Left lung (tissue), 10 donors: ENCODE data around the gene ADAMTS15. TPM values are rescaled to one million over a fixed set of nuclear protein-coding genes. Genes with fewer than 3 reads are reported as not detected.

Experiments
- ATAC-seq: fragments of 200-7000 bp; cut with Tn5 transposase; one replicate; pipeline ENCODE4 v1.9.1; 2020; ENCODE audit warnings: moderate library complexity
- DNase-seq, 4 donors: peaks; one replicate each; pipeline ENCODE4 v3.0.0-alpha.2; 2013 to 2020
- H3K27ac ChIP-seq, 2 donors: fragments of 200-600 bp; sonication (generic) in 1 of 2; one replicate each; pipeline versions ENCODE4 v1.5.0 to v1.8.0; 2020 to 2021
- H3K27me3 ChIP-seq, 2 donors: fragments of 200-600 bp; sonication (generic) in 1 of 2; one replicate each; pipeline versions ENCODE4 v1.5.0 to v1.8.0; 2020 to 2021
- H3K36me3 ChIP-seq, 2 donors: fragments of 200-600 bp; sonication (generic) in 1 of 2; one replicate each; pipeline versions ENCODE4 v1.5.0 to v1.8.0; 2020 to 2021
- H3K4me1 ChIP-seq, 2 donors: fragments of 200-600 bp; one replicate each; pipeline ENCODE4 v1.8.0; 2021
- H3K4me3 ChIP-seq, 2 donors: fragments of 200-600 bp; sonication (generic) in 1 of 2; one replicate each; pipeline versions ENCODE4 v1.5.0 to v1.8.0; 2020 to 2021; ENCODE audit warnings: mild to moderate bottlenecking in 1 of 2
- H3K9me3 ChIP-seq, 2 donors: fragments of 200-600 bp; sonication (generic) in 1 of 2; one replicate each; pipeline versions ENCODE4 v1.5.0 to v1.8.0; 2020 to 2021
- intact Hi-C, 2 donors: fragments of 100-400 bp; cut with DNase I; formaldehyde crosslinking; loops; one replicate each; pipeline versions ENCODE4 v1.11.2 to v1.14.2; 2022
- polyA plus RNA-seq, 6 donors: library from polyadenylated mRNA; unstranded; fragments of 120-200 nt; gene quantifications; one replicate each; pipeline ENCODE4 v1.2.1, GENCODE V29; 2013; ENCODE audit not compliant: insufficient read length in 6 of 6
- total RNA-seq, 2 donors: library from RNA; stranded (reverse); fragmentation: NEBNext Ultra II Directional; extraction: Animal tissue kit (Norgen Biotek cat#: 25700); gene quantifications; one replicate each; pipeline ENCODE4 v1.2.1, GENCODE V29; 2021
- TF ChIP-seq, protein P1 (sequence below), 2 donors: fragments of 200-600 bp; sonication (generic) in 1 of 2; IDR thresholded peaks; one replicate each; pipeline versions ENCODE4 v1.5.0 to v1.8.0; 2021; ENCODE audit warnings: antibody characterized with exemption in 2 of 2
- donor health status: DM: no; HTN: yes; CAD: no.
- donor health status: DM: no; HTN: no; CAD: no.

The ADAMTS15 gene
- total and polyA plus RNA-seq, 8 donors: 11.8 to 49.6 (median 40.0) TPM

DNA sequence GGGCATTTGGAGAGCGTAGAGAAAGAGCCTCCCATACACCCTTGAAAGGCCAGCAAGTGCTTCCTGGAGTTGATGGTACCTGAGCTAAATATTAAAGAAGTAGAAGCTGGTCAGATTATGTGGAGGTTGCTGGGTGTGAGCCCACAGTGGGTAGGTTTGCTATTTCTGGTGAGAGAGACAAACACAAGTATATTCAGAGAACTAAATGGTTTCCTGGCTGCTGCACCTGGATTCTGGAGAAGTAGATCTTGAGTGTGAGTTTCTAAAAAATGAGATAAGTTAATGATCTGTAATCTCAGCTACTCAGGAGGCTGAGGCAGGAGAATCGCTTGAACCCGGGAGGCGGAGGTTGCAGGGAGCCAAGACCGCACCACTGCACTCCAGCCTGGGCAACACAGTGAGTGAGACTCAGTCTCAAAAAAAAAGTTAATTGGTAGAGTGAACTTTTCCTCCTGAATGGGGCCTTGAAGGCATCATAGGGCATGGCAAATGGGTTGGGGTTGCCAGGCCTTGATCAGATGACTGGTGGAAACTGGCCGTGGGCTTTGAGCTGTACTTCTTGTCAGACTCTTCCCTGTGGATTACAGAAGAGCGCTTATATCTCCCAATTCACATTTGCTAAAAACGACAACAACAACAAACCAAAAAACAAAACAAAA is 75.8 kb downstream of the ADAMTS15 start:
- ATAC-seq (no peak), DNase-seq (no peak)
- no peaks in the 10 kb centered on the region for H3K9me3 ChIP-seq
- H3K4me1 ChIP-seq: peaks cover 0 to 7% of the 10 kb centered on the region in 2 donors
- no peaks in the 10 kb centered on the region for H3K27me3 ChIP-seq
- H3K36me3 ChIP-seq: no peaks in the 10 kb centered on the region
- H3K27ac ChIP-seq: no peak overlapping the region
- H3K4me3 ChIP-seq: no peak overlapping the region
- TF ChIP-seq, protein P1, sequence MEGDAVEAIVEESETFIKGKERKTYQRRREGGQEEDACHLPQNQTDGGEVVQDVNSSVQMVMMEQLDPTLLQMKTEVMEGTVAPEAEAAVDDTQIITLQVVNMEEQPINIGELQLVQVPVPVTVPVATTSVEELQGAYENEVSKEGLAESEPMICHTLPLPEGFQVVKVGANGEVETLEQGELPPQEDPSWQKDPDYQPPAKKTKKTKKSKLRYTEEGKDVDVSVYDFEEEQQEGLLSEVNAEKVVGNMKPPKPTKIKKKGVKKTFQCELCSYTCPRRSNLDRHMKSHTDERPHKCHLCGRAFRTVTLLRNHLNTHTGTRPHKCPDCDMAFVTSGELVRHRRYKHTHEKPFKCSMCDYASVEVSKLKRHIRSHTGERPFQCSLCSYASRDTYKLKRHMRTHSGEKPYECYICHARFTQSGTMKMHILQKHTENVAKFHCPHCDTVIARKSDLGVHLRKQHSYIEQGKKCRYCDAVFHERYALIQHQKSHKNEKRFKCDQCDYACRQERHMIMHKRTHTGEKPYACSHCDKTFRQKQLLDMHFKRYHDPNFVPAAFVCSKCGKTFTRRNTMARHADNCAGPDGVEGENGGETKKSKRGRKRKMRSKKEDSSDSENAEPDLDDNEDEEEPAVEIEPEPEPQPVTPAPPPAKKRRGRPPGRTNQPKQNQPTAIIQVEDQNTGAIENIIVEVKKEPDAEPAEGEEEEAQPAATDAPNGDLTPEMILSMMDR (IDR thresholded peaks at IDR 0.05): no peak
- intact Hi-C loops: no loop called here

DNA sequence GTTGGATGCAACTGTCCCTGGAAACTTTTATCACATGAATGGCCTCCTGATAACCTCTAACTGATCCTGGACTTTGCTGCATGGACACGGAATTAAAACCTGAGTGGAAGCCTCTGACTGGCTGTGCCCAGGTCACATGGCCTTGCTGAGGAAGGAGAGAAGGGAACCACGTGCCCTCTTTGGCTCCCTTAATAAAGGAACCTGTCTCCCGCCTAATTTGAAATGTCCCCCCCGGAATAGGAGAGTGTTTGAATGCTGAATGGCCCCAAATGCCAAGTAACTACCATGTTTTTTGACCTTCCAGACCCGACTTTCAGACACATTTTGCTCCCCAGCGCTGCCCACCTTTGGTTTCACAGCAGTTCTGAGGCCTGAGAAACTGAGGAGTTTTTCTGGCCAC is 76.9 kb downstream of the ADAMTS15 start:
- intact Hi-C loops: no loop called here
- ATAC-seq (no peak), DNase-seq (no peak)
- no peak overlapping the region for H3K4me3 ChIP-seq
- no peak overlapping the region for H3K27ac ChIP-seq
- H3K4me1 ChIP-seq: peaks cover 0 to 7% of the 10 kb centered on the region in 2 donors
- no peaks in the 10 kb centered on the region for H3K27me3 ChIP-seq
- no peaks in the 10 kb centered on the region for H3K9me3 ChIP-seq
- no peaks in the 10 kb centered on the region for H3K36me3 ChIP-seq
- TF ChIP-seq, protein P1 (IDR thresholded peaks at IDR 0.05): no peak

Other genes starting within 250 kb of the ADAMTS15 start
- 10 to 100 TPM; 34.1 to 36.3 TPM for gene ZBTB44, start 133.7 kb upstream of the ADAMTS15 start, total RNA-seq
- 10 to 100 TPM; 39.8 to 53.7 (median 44.0) TPM for gene ZBTB44, start 133.7 kb upstream of the ADAMTS15 start, polyA plus RNA-seq
- 10 to 100 TPM in 1 of 2 donors, 1 to 10 TPM in 1; 1.2 to 48.5 TPM for gene ADAMTS8, start 20.0 kb upstream of the ADAMTS15 start, total RNA-seq
- 1 to 10 TPM; 3.5 to 8.9 (median 5.3) TPM for gene ADAMTS8, start 20.0 kb upstream of the ADAMTS15 start, polyA plus RNA-seq